Mesangial cell (primary cell): ENCODE measurements around the gene LORICRIN. TPM values are rescaled to one million over a fixed set of nuclear protein-coding genes. Genes with fewer than 3 reads are reported as not detected.

Experiments used
- total RNA-seq: library from RNA; depleted of rRNA; stranded (reverse); fragments of >200 nt; gene quantifications from 2 replicates; pipeline ENCODE4 v1.2.3, GENCODE V29; 2015

The LORICRIN gene, protein sequence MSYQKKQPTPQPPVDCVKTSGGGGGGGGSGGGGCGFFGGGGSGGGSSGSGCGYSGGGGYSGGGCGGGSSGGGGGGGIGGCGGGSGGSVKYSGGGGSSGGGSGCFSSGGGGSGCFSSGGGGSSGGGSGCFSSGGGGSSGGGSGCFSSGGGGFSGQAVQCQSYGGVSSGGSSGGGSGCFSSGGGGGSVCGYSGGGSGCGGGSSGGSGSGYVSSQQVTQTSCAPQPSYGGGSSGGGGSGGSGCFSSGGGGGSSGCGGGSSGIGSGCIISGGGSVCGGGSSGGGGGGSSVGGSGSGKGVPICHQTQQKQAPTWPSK
- total RNA-seq, result not detected in 2 replicates

GRCh38 chr1:153259387-153259786 is at the start of gene LORICRIN:
Gene LORICRIN (plus strand): TSS chr1:153259687. CDS start chr1:153260950, 1,263 bp downstream.

GRCh38 chr1:153217212-153217611 is 42.3 kb upstream of the LORICRIN start, which contains the start of gene PRR9:
Gene PRR9 (plus strand): TSS chr1:153217584. CDS start chr1:153218145, 561 bp downstream.

Other genes starting within 250 kb of the LORICRIN start
- not detected in 2 replicates for gene SPRR1B, start 228.5 kb upstream of the LORICRIN start, total RNA-seq
- not detected in 2 replicates for gene SPRR2D, start 218.6 kb upstream of the LORICRIN start, total RNA-seq
- not detected in 2 replicates for gene SPRR2A, start 202.2 kb upstream of the LORICRIN start, total RNA-seq
- gene SPRR2B, start 188.1 kb upstream of the LORICRIN start, total RNA-seq, result not detected in 2 replicates
- gene SPRR2E, start 165.2 kb upstream of the LORICRIN start, total RNA-seq, result not detected in 2 replicates
- not detected in 2 replicates for gene SPRR2F, start 146.2 kb upstream of the LORICRIN start, total RNA-seq
- not detected in 2 replicates for gene SPRR2G, start 108.8 kb upstream of the LORICRIN start, total RNA-seq
- not detected in 2 replicates for gene LELP1, start 56.3 kb upstream of the LORICRIN start, total RNA-seq
- gene PRR9, start 42.1 kb upstream of the LORICRIN start, total RNA-seq, result not detected in 2 replicates
- gene PGLYRP3, start 53.3 kb downstream of the LORICRIN start, total RNA-seq, result not detected in 2 replicates
- not detected in 2 replicates for gene PGLYRP4, start 89.2 kb downstream of the LORICRIN start, total RNA-seq
- gene S100A9, start 98.2 kb downstream of the LORICRIN start, total RNA-seq, result not detected in 2 replicates
- not detected in 2 replicates for gene S100A12, start 115.9 kb downstream of the LORICRIN start, total RNA-seq
- gene S100A8, start 131.4 kb downstream of the LORICRIN start, total RNA-seq, result not detected in 2 replicates
- not detected in 2 replicates for gene S100A7A, start 156.8 kb downstream of the LORICRIN start, total RNA-seq
- not detected in 2 replicates for gene S100A7, start 201.0 kb downstream of the LORICRIN start, total RNA-seq